DMS53 treated with DMSO at 0.1 percent for 48 hours (cell line): Measurements from ENCODE around the gene PDZRN3.

Source experiments
- DNase-seq: peaks from one replicate; lab custom pipeline; 2025; ENCODE audit not compliant: unreplicated experiment; lab: John Stamatoyannopoulos, UW

PDZRN3 gene

GRCh38 chr3:73427048-73427706, 197.6 kb downstream of the PDZRN3 start:
- DNase-seq: no peak

GRCh38 chr3:73426606-73427005, 198.1 kb downstream of the PDZRN3 start:
- DNase-seq: no peak

- DNase-seq: no peak
Measured at GRCh38 chr3:73423116-73423515, 201.6 kb downstream of the PDZRN3 start.

GRCh38 chr3:73422571-73422970, 202.2 kb downstream of the PDZRN3 start:
- no peak for DNase-seq

GRCh38 chr3:73419942-73420341, 204.8 kb downstream of the PDZRN3 start:
- DNase-seq: no peak

- no peak for DNase-seq
Measured at GRCh38 chr3:73419179-73419803, 205.4 kb downstream of the PDZRN3 start.

- DNase-seq: no peak
Measured at GRCh38 chr3:73418681-73419080, 206.1 kb downstream of the PDZRN3 start.

- no peak for DNase-seq
Measured at GRCh38 chr3:73415118-73415517, 209.6 kb downstream of the PDZRN3 start.

GRCh38 chr3:73413619-73414018, 211.1 kb downstream of the PDZRN3 start:
- no peak for DNase-seq

- no peak for DNase-seq
Measured at GRCh38 chr3:73411993-73412392, 212.7 kb downstream of the PDZRN3 start.

GRCh38 chr3:73411545-73411944, 213.2 kb downstream of the PDZRN3 start:
- DNase-seq: no peak

GRCh38 chr3:73409138-73409763, 215.5 kb downstream of the PDZRN3 start:
- no peak for DNase-seq

- DNase-seq: no peak
Measured at GRCh38 chr3:73408634-73409033, 216.1 kb downstream of the PDZRN3 start.

- no peak for DNase-seq
Measured at GRCh38 chr3:73407577-73407976, 217.2 kb downstream of the PDZRN3 start.

- DNase-seq: no peak
Measured at GRCh38 chr3:73405853-73406252, 218.9 kb downstream of the PDZRN3 start.

- no peak for DNase-seq
Measured at GRCh38 chr3:73405000-73405399, 219.7 kb downstream of the PDZRN3 start.

GRCh38 chr3:73404435-73404834, 220.3 kb downstream of the PDZRN3 start:
- DNase-seq: no peak

- no peak for DNase-seq
Measured at GRCh38 chr3:73403444-73403843, 221.3 kb downstream of the PDZRN3 start.

GRCh38 chr3:73401616-73402279, 223.0 kb downstream of the PDZRN3 start:
- no peak for DNase-seq

GRCh38 chr3:73401059-73401458, 223.7 kb downstream of the PDZRN3 start:
- no peak for DNase-seq

GRCh38 chr3:73399666-73400253, 225.0 kb downstream of the PDZRN3 start:
- DNase-seq: no peak

GRCh38 chr3:73399106-73399505, 225.6 kb downstream of the PDZRN3 start:
- no peak for DNase-seq
